Trophoblast cell (in vitro differentiated cells and primary cell): Measurements from ENCODE around the gene AWAT1.

ENCODE experiments used
- DNase-seq, 2 donors: peaks; one replicate each; pipeline ENCODE4 v3.0.0-alpha.2; 2016
- H2AFZ ChIP-seq: 2 replicates; pipeline ENCODE4 v1.6.1; 2013; ENCODE audit warnings: low read length, moderate library complexity, mild to moderate bottlenecking; ENCODE audit not compliant: insufficient read depth, poor library complexity
- H2AK5ac ChIP-seq: 2 replicates; pipeline ENCODE4 v1.6.1; 2013; ENCODE audit warnings: mild to moderate bottlenecking, low read length
- H2BK120ac ChIP-seq: 2 replicates; pipeline ENCODE4 v1.6.1; 2013; ENCODE audit warnings: low read length, mild to moderate bottlenecking, moderate library complexity; ENCODE audit not compliant: insufficient read depth, poor library complexity
- H2BK12ac ChIP-seq: 2 replicates; pipeline ENCODE4 v1.6.1; 2013; ENCODE audit warnings: mild to moderate bottlenecking, low read length, moderate library complexity
- H2BK5ac ChIP-seq: 2 replicates; pipeline ENCODE4 v1.6.1; 2013; ENCODE audit warnings: low read length, low read depth, moderate library complexity, mild to moderate bottlenecking; ENCODE audit not compliant: poor library complexity
- H3K14ac ChIP-seq: 2 replicates; pipeline ENCODE4 v1.6.1; 2013; ENCODE audit warnings: mild to moderate bottlenecking, low read length
- H3K18ac ChIP-seq: 2 replicates; pipeline ENCODE4 v1.6.1; 2013; ENCODE audit warnings: mild to moderate bottlenecking, low read length
- H3K23ac ChIP-seq: 2 replicates; pipeline ENCODE4 v1.6.1; 2013; ENCODE audit warnings: low read length
- H3K27ac ChIP-seq: 2 replicates; pipeline ENCODE4 v1.5.1; 2013; ENCODE audit warnings: low read depth, mild to moderate bottlenecking, inconsistent platforms, low read length, moderate library complexity
- H3K27me3 ChIP-seq: 2 replicates; pipeline ENCODE4 v1.6.1; 2013; ENCODE audit warnings: inconsistent platforms, mild to moderate bottlenecking, low read length, moderate library complexity; ENCODE audit not compliant: insufficient read depth
- H3K36me3 ChIP-seq, 2 experiments: 1 replicate in 1 of 2; 2 replicates in 1 of 2; pipeline ENCODE4 v1.6.1; 2013; ENCODE audit warnings: low read length in 2 of 2, mild to moderate bottlenecking in 2 of 2, moderate library complexity in 1 of 2; ENCODE audit not compliant: insufficient read depth in 2 of 2, control insufficient read depth in 1 of 2
- H3K4ac ChIP-seq: 2 replicates; pipeline ENCODE4 v1.6.1; 2013; ENCODE audit warnings: low read depth, mild to moderate bottlenecking, low read length, moderate library complexity
- H3K4me1 ChIP-seq, 2 experiments: 1 replicate in 1 of 2; 2 replicates in 1 of 2; pipeline ENCODE4 v1.6.1; 2013; ENCODE audit warnings: low read length in 2 of 2, mild to moderate bottlenecking in 2 of 2, moderate library complexity in 1 of 2; ENCODE audit not compliant: insufficient read depth in 2 of 2, control insufficient read depth in 1 of 2
- H3K4me2 ChIP-seq: 2 replicates; pipeline ENCODE4 v1.6.1; 2013; ENCODE audit warnings: inconsistent platforms, mild to moderate bottlenecking, low read length, moderate library complexity
- H3K4me3 ChIP-seq: 2 replicates; pipeline ENCODE4 v1.5.1; 2013; ENCODE audit warnings: mild to moderate bottlenecking, low read depth, low read length, inconsistent platforms
- H3K79me1 ChIP-seq: one replicate; pipeline ENCODE4 v1.6.1; 2013; ENCODE audit warnings: low read length
- H3K79me2 ChIP-seq: 2 replicates; pipeline ENCODE4 v1.6.1; 2013; ENCODE audit warnings: low read length, mild to moderate bottlenecking; ENCODE audit not compliant: control insufficient read depth, insufficient read depth, poor library complexity
- H3K9ac ChIP-seq: 2 replicates; pipeline ENCODE4 v1.6.1; 2013; ENCODE audit warnings: mild to moderate bottlenecking, low read length
- H3K9me3 ChIP-seq: 2 replicates; pipeline ENCODE4 v1.6.1; 2013; ENCODE audit warnings: low read depth, mild to moderate bottlenecking, control low read depth, inconsistent platforms, low read length; ENCODE audit not compliant: insufficient read depth
- H4K12ac ChIP-seq: 2 replicates; pipeline ENCODE4 v1.6.1; 2013; ENCODE audit warnings: low read depth, mild to moderate bottlenecking, low read length, moderate library complexity
- H4K8ac ChIP-seq: 2 replicates; pipeline ENCODE4 v1.6.1; 2013; ENCODE audit warnings: low read depth, mild to moderate bottlenecking, low read length, moderate library complexity
- H4K91ac ChIP-seq: one replicate; pipeline ENCODE4 v1.6.1; 2013; ENCODE audit warnings: low read depth, mild to moderate bottlenecking, low read length, moderate library complexity
- WGBS: extraction: QIAGEN DNeasy Blood & Tissue Kit; methylation state at CpG from one replicate; pipeline ENCODE4 v1.1.7; 2013; ENCODE audit warnings: missing lambda C conversion rate; ENCODE audit not compliant: insufficient read length, insufficient coverage; ENCODE audit errors: extremely low coverage; 5-methylcytosine and 5-hydroxymethylcytosine counted together

AWAT1 gene

GRCh38 chrX:70257423-70258288, 23.2 kb downstream of the AWAT1 start:
- no CpG with 5 or more reads among the region's 5 CpGs for WGBS
- Histone ChIP-seq H3K79me1 (no peaks in the 10 kb centered on the region), H3K9me3 (no peaks in the 10 kb centered on the region), H2BK12ac (no peak overlapping the region), H4K8ac (no peak overlapping the region), H2AK5ac (no peak overlapping the region), H3K27ac (no peak overlapping the region), H3K27me3 (no peaks in the 10 kb centered on the region), H2BK5ac (no peak overlapping the region), H3K18ac (no peak overlapping the region), H3K9ac (no peak overlapping the region), H4K12ac (no peak overlapping the region), H2AFZ (no peak overlapping the region), H3K14ac (no peak overlapping the region), H3K4me3 (no peak overlapping the region), H4K91ac (no peak overlapping the region), H2BK120ac (no peak overlapping the region), H3K79me2 (no peaks in the 10 kb centered on the region), H3K4me1 (no peaks in the 10 kb centered on the region), H3K23ac (no peak overlapping the region), H3K4me2 (no peak overlapping the region), H3K4ac (no peak overlapping the region), H3K36me3 (no peaks in the 10 kb centered on the region)
- no peak for DNase-seq

GRCh38 chrX:70260104-70260503, 25.6 kb downstream of the AWAT1 start, which contains the start of gene P2RY4:
Gene P2RY4 (minus strand): TSS chrX:70260204. CDS start chrX:70259624, 580 bp downstream.
- Histone ChIP-seq H3K36me3 (no peaks in the 10 kb centered on the region), H3K27me3 (no peaks in the 10 kb centered on the region), H2BK12ac (no peak within 1 kb of the TSS), H3K4me1 (no peaks in the 10 kb centered on the region), H4K8ac (no peak within 1 kb of the TSS), H3K23ac (no peak within 1 kb of the TSS), H3K27ac (no peak within 1 kb of the TSS), H2AFZ (no peak within 1 kb of the TSS), H3K9ac (no peak within 1 kb of the TSS), H4K91ac (no peak within 1 kb of the TSS), H3K4ac (no peak within 1 kb of the TSS), H2BK120ac (no peak within 1 kb of the TSS), H4K12ac (no peak within 1 kb of the TSS), H3K9me3 (no peaks in the 10 kb centered on the region), H3K4me2 (no peak within 1 kb of the TSS), H3K18ac (no peak within 1 kb of the TSS), H2BK5ac (no peak within 1 kb of the TSS), H2AK5ac (no peak within 1 kb of the TSS), H3K14ac (no peak within 1 kb of the TSS), H3K79me1 (no peaks in the 10 kb centered on the region), H3K79me2 (no peaks in the 10 kb centered on the region), H3K4me3 (no peak within 1 kb of the TSS)
- no peak for DNase-seq
- no CpG with 5 or more reads among the region's 4 CpGs for WGBS

- H3K9me3 ChIP-seq: no peaks in the 10 kb centered on the region
- no peak overlapping the region for H2AFZ ChIP-seq
- no peak overlapping the region for H4K91ac ChIP-seq
- H3K4me1 ChIP-seq: no peaks in the 10 kb centered on the region
- no peak overlapping the region for H2AK5ac ChIP-seq
- H3K9ac ChIP-seq: no peak overlapping the region
- no peak overlapping the region for H3K4ac ChIP-seq
- no peaks in the 10 kb centered on the region for H3K27me3 ChIP-seq
- H3K36me3 ChIP-seq: no peaks in the 10 kb centered on the region
- H2BK12ac ChIP-seq: no peak overlapping the region
- whole genome bisulfite sequencing: no CpG with 5 or more reads among the region's 7 CpGs
- H3K18ac ChIP-seq: no peak overlapping the region
- H3K4me3 ChIP-seq: no peak overlapping the region
- H3K23ac ChIP-seq: no peak overlapping the region
- H4K12ac ChIP-seq: no peak overlapping the region
- H2BK120ac ChIP-seq: no peak overlapping the region
- no peaks in the 10 kb centered on the region for H3K79me2 ChIP-seq
- peak; percentile 33 to 60 for DNase-seq
- H3K79me1 ChIP-seq: no peaks in the 10 kb centered on the region
- no peak overlapping the region for H3K27ac ChIP-seq
- no peak overlapping the region for H4K8ac ChIP-seq
- H3K4me2 ChIP-seq: no peak overlapping the region
- H3K14ac ChIP-seq: no peak overlapping the region
- no peak overlapping the region for H2BK5ac ChIP-seq
Measured at GRCh38 chrX:70262952-70263567, 28.6 kb downstream of the AWAT1 start.

GRCh38 chrX:70264784-70265183, 30.3 kb downstream of the AWAT1 start:
- no peaks in the 10 kb centered on the region for H3K79me1 ChIP-seq
- no peaks in the 10 kb centered on the region for H3K79me2 ChIP-seq
- no peaks in the 10 kb centered on the region for H3K4me1 ChIP-seq
- DNase-seq: no peak
- no peak overlapping the region for H3K4me2 ChIP-seq
- no peak overlapping the region for H2AFZ ChIP-seq
- no peak overlapping the region for H3K18ac ChIP-seq
- H2BK5ac ChIP-seq: no peak overlapping the region
- H3K14ac ChIP-seq: no peak overlapping the region
- no peak overlapping the region for H2BK120ac ChIP-seq
- H3K9me3 ChIP-seq: no peaks in the 10 kb centered on the region
- no peak overlapping the region for H4K91ac ChIP-seq
- no peak overlapping the region for H2AK5ac ChIP-seq
- H3K23ac ChIP-seq: no peak overlapping the region
- no peak overlapping the region for H3K27ac ChIP-seq
- H3K4ac ChIP-seq: no peak overlapping the region
- no peak overlapping the region for H3K4me3 ChIP-seq
- no peaks in the 10 kb centered on the region for H3K36me3 ChIP-seq
- no peak overlapping the region for H2BK12ac ChIP-seq
- no CpG with 5 or more reads among the region's 3 CpGs for WGBS
- no peak overlapping the region for H4K12ac ChIP-seq
- H3K9ac ChIP-seq: no peak overlapping the region
- H4K8ac ChIP-seq: no peak overlapping the region
- no peaks in the 10 kb centered on the region for H3K27me3 ChIP-seq
